Activated CD8-positive, alpha-beta memory T cell treated with anti-CD3 and anti-CD28 coated beads, Interleukin-2, amount 10 ng/mL, durations not matched to agents 7 days and 5 days (primary cell): Measurements from ENCODE around the gene YLPM1. TPM values are rescaled to one million over a fixed set of nuclear protein-coding genes. Genes with fewer than 3 reads are reported as not detected.

Experiments
- ATAC-seq: fragments of 150-1000 bp; cut with Tn5 transposase; one replicate; pipeline ENCODE4 v1.10.0; 2021; ENCODE audit warnings: moderate library complexity
- CTCF ChIA-PET: fragments of 350-600 bp; sonication (Branson Sonifier 250); formaldehyde crosslinking; loops from one replicate; lab custom pipeline; 2021; ENCODE audit warnings: antibody characterized with exemption; lab: Charles Lee
- DNase-seq: peaks from one replicate; pipeline ENCODE4 v3.0.0-alpha.2; 2020
- H3K27ac Mint-ChIP-seq: one replicate; pipeline ENCODE4 v1.8.0; 2021; ENCODE audit warnings: mild to moderate bottlenecking, mixed read lengths
- H3K27me3 Mint-ChIP-seq: one replicate; pipeline ENCODE4 v1.8.0; 2021; ENCODE audit warnings: mixed read lengths
- H3K36me3 Mint-ChIP-seq: one replicate; pipeline ENCODE4 v1.8.0; 2021; ENCODE audit warnings: mild to moderate bottlenecking, mixed read lengths
- H3K4me1 Mint-ChIP-seq: one replicate; pipeline ENCODE4 v1.8.0; 2021; ENCODE audit warnings: mixed read lengths
- H3K4me3 Mint-ChIP-seq: one replicate; pipeline ENCODE4 v1.8.0; 2021; ENCODE audit warnings: mild to moderate bottlenecking, moderate library complexity, mixed read lengths
- H3K9me3 Mint-ChIP-seq: one replicate; pipeline ENCODE4 v1.8.0; 2022; ENCODE audit warnings: low read depth, mixed read lengths
- total RNA-seq, 2 experiments: library from RNA; stranded (reverse); gene quantifications; one replicate each; pipeline ENCODE4 v1.2.3, GENCODE V29; 2021

Gene YLPM1
- total RNA-seq, 2 experiments from 2014 or later, result 57.9 to 64.1 TPM

DNA sequence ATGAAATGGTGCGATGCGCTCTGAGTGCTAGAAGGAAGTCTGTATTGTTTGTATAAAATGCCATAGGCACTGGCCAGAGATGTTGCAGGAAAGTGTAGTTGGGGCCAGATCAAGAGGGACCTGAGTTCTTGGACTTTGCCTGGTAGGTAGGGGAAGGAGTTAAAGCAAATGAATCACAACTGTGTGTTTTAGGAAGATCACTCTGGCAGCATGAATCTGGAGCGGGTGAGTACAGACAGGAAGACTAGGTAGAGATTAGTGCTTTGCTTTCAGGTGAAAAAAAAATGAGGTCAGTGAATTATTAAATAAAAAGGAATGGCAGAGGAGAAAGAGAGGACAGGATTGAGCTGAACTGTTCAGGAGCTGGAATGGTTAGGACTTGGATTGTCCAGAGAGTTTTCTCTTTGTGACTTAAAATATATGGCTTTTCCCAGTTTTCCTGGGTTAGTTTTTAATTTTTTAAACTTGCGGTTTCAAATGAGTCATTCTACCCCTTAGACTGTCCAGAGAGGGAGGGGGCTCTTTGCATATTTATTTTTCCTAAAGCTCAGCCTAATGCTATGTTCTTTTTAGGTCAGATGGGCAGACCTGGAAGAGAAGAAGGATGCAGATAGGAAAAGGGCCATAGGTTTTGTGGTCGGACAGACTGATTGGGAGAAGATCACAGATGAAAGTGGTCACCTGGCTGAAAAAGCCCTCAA is 71.7 kb downstream of the YLPM1 start:
- Mint-ChIP-seq H3K9me3 (no peaks in the 10 kb centered on the region), H3K27me3 (no peaks in the 10 kb centered on the region), H3K4me3 (no peak overlapping the region), H3K36me3 (peaks cover 19% of the 10 kb centered on the region), H3K27ac (no peak overlapping the region), H3K4me1 (peaks cover 42% of the 10 kb centered on the region)
- ATAC-seq (no peak), DNase-seq (no peak)
- CTCF ChIA-PET, result interaction anchor here (0.7 to 3.2 kb wide), 2 partner anchors 11 to 225 kb away, joined by 4 to 11 read pairs; no protein-coding TSS in a partner anchor

DNA sequence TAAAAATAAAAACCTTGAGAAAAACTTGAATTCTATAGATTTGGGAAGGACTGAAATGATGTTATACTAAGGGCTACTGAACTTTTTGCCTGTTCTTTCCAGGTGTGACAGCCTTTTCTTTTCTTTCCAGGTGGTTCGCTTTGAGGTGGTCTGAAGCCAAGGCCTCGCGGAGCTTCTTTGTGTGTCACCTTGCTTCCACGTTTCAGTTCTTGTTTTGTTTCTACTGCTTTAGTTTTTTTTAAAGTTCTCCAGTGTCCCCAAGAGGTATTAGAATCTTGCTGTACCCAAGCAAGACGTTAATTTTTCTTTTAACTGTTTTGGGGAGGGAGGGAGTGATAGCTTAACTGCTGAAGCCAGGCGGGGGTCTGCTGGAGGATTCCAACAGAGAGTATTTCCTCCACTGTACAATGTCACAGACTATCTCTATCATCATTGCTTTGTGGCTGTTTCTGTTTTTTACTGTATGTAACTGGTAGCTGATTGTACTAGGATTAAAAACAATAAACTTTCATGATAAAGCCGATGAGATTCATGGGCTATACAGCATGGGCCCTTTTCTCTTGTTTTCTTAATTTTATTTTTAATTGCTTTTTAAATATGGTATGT is 72.6 kb downstream of the YLPM1 start:
- ATAC-seq, result no peak
- Mint-ChIP-seq H3K4me1 (peaks cover 51% of the 10 kb centered on the region), H3K4me3 (no peak overlapping the region), H3K36me3 (peaks cover 16% of the 10 kb centered on the region), H3K27me3 (no peaks in the 10 kb centered on the region), H3K27ac (peak overlapping the region; percentile 44), H3K9me3 (no peaks in the 10 kb centered on the region)
- CTCF ChIA-PET, result interaction anchor here (1.3 to 8.4 kb wide), 5 partner anchors 25 to 226 kb away, joined by 3 to 85 read pairs (median 8); partner anchors contain the start of gene LTBP2
- DNase-seq, result no peak

DNA sequence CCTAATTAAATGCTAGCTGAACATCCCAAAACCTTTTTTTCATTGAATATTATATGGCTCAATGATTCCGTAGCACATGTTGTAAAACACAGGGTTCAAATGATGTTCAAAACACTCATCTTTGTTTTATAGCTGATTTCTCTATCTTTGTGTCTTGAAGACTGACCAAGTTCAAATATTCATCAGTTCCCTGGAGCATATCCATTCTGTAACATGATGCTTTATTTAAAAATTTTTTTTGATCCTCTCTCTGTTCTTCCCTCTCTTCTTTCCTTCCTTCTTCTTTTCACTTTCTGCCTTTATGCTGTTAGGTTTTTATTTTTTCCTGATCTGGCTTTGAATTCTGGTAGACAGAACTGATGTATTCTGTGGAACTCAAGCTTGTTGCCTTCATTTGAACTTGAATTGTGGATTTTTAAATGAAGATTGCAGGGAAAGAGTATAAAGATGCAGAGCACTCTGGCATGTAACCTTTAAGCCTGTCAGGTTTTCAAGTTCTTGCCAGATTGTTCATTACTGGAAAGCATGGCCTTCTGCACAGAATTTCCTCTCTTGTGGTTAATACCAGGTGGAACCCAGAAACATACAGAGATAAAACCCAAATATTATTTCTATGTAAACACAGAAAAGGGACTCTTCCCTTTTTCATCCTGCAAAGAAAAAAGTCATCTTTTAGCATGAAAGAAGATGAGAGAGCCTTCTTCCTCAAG is 73.3 kb downstream of the YLPM1 start:
- H3K27ac Mint-ChIP-seq, result peak overlapping the region; percentile 70
- peaks cover 57% of the 10 kb centered on the region for H3K4me1 Mint-ChIP-seq
- ATAC-seq (no peak), DNase-seq (no peak)
- peaks cover 17% of the 10 kb centered on the region for H3K36me3 Mint-ChIP-seq
- CTCF ChIA-PET, result interaction anchor here (1.3 to 8.4 kb wide), 6 partner anchors 24 to 227 kb away, joined by 3 to 85 read pairs (median 6); partner anchors contain the start of gene LTBP2
- no peaks in the 10 kb centered on the region for H3K9me3 Mint-ChIP-seq
- H3K27me3 Mint-ChIP-seq, result no peaks in the 10 kb centered on the region
- no peak overlapping the region for H3K4me3 Mint-ChIP-seq

DNA sequence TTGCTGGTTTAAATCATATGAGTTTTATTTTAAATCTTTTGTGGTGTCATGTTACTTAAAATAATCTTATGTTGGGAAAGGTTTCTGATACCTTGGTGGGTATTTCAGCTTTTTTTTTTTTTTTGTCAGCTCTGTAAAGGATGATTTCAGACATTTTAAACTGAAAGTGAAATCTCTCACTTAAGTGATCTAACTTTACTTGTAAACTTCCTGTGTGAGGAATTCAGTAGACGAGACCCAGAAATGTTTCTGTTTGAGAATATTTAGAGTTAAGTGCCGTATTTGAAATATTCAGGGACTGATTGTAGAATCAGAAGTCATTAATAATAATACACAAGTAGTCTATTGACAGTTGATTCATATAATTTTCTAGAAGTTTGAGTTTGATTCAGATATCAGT is 75.0 kb downstream of the YLPM1 start:
- H3K9me3 Mint-ChIP-seq, result no peaks in the 10 kb centered on the region
- DNase-seq (no peak), ATAC-seq (peak; percentile 48)
- peak overlapping the region; percentile 65 for H3K4me3 Mint-ChIP-seq
- peaks cover 68% of the 10 kb centered on the region for H3K4me1 Mint-ChIP-seq
- CTCF ChIA-PET, result interaction anchor here (0.9 to 8.4 kb wide), 6 partner anchors 15 to 229 kb away, joined by 3 to 85 read pairs (median 6); no protein-coding TSS in a partner anchor
- peaks cover 19% of the 10 kb centered on the region for H3K36me3 Mint-ChIP-seq
- peak overlapping the region; percentile 96 for H3K27ac Mint-ChIP-seq
- no peaks in the 10 kb centered on the region for H3K27me3 Mint-ChIP-seq

DNA sequence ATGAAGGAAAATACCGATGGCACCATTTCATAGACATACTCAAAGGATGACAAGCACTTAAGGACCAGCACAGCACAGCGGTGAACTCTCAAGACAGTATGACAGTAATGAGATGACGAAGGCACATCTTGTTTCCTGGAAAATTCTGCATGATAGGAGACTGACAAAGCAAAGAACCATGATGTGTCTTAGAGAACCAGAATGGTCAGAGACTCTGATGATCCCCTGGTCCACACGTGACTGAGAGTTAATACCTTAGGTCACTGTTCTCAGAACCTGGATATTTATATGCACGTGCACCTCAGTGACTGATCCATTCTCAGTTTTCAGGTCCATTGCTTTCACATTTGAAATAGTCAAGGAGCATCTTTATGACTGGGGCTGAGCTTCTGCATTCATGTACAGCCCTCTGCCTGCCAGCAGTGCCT is 77.5 kb downstream of the YLPM1 start:
- ATAC-seq, result peak; percentile 41
- no peak overlapping the region for H3K4me3 Mint-ChIP-seq
- no peaks in the 10 kb centered on the region for H3K9me3 Mint-ChIP-seq
- H3K4me1 Mint-ChIP-seq, result peaks cover 63% of the 10 kb centered on the region
- H3K36me3 Mint-ChIP-seq, result peaks cover 15% of the 10 kb centered on the region
- DNase-seq, result no peak
- no peaks in the 10 kb centered on the region for H3K27me3 Mint-ChIP-seq
- CTCF ChIA-PET, result interaction anchor here (0.6 to 8.4 kb wide), 3 partner anchors 20 to 66 kb away, joined by 3 to 85 read pairs (median 3); no protein-coding TSS in a partner anchor
- H3K27ac Mint-ChIP-seq, result peak overlapping the region; percentile 84

DNA sequence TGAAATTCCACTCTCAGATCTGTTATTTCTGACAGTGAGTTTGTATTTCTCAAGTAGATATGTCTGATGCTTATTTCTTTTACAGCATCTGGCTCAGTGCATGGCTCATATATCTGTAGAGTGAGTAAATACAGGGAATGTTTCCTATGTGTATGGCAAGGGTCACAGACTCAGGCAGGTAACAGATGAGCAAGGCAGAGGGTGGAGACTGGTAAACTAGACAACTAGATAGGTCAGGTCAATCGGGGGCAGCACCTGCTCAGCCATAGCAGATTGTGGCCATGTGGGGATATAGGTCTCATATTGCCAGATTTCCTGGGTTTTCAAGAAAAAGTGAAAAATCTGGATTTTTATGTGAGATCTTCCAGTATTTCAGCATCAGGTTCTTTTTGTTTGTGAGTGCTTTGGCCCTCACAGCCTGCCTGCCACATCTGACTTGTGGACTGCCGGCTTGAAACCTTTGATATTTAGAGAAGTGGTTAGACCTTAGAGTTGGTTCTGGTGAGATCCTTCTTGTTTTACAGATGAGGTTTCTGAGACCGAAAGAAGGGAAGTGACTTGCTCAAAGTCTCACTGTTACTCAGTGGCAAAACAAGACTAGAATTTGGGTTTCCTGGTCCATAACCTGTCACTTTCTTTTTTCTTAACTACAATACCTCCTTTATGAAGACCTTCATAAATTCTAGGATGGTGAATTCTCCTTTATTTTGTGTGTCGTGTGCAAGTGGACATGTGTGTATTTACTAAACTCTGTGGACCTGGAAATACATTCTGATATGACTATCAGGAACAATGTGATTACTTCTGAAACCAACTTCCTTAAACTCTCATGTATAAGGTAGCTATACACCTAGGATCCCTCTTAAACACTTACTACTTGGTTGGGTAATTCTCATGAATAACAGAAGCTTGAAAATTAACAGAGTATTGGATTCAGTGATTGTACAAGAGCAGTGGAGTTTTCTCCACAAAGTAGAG is 78.4 kb downstream of the YLPM1 start:
- H3K9me3 Mint-ChIP-seq, result no peaks in the 10 kb centered on the region
- peak; percentile 67 for DNase-seq
- H3K4me3 Mint-ChIP-seq, result peak overlapping the region; percentile 27
- peak overlapping the region; percentile 84 for H3K27ac Mint-ChIP-seq
- peak; percentile 79 for ATAC-seq
- H3K4me1 Mint-ChIP-seq, result peaks cover 56% of the 10 kb centered on the region
- H3K27me3 Mint-ChIP-seq, result no peaks in the 10 kb centered on the region
- peaks cover 13% of the 10 kb centered on the region for H3K36me3 Mint-ChIP-seq
- CTCF ChIA-PET, result interaction anchor here (0.6 to 8.4 kb wide), 5 partner anchors 19 to 233 kb away, joined by 3 to 85 read pairs (median 4); no protein-coding TSS in a partner anchor

DNA sequence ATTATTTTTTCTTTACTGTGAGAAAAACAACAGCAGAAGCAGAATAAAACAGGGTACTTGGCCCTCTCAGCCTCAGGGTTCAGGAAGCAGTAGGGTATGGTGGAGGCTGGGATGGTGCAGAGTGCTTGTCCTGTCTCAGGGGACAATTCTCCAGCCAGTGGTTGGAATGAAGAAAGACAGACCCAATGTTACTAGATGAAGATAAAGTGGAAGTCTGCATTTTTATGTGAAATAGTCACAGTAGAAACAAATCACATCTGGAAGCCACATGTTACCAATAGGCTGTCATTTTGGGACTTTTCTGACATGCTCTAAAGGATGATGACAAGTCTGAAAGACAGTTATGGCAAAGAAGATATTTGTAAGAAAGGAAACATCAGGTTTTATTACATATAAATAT is 80.5 kb downstream of the YLPM1 start:
- Mint-ChIP-seq H3K9me3 (no peaks in the 10 kb centered on the region), H3K4me1 (peaks cover 34% of the 10 kb centered on the region), H3K36me3 (peaks cover 13% of the 10 kb centered on the region), H3K27me3 (no peaks in the 10 kb centered on the region), H3K4me3 (no peak overlapping the region), H3K27ac (no peak overlapping the region)
- DNase-seq (no peak), ATAC-seq (no peak)
- CTCF ChIA-PET, result interaction anchor here (1.1 to 8.4 kb wide), 4 partner anchors 12 to 235 kb away, joined by 3 to 85 read pairs (median 6); no protein-coding TSS in a partner anchor

DNA sequence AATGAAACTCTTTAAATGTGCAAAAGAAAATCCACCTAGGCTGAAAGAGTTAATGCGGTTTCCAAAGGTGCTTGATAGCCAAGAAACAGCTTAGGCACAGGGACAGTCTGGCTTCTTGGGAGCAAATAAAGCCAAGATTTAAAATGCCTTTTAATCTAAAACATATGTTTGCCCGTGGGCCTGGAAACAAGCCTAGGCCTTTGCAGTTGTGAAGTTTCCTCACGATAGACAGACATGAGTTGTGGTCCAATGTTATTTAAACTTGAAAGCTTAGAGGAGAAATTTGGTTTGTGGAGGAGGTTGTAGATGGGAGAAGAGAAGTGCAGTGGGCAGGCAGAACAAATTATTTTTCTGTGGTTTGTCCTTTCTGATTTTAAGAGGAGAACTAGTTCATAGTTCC is 83.1 kb downstream of the YLPM1 start:
- Mint-ChIP-seq H3K4me3 (no peak overlapping the region), H3K9me3 (no peaks in the 10 kb centered on the region), H3K27me3 (no peaks in the 10 kb centered on the region), H3K36me3 (peaks cover 5% of the 10 kb centered on the region), H3K27ac (no peak overlapping the region), H3K4me1 (peaks cover 14% of the 10 kb centered on the region)
- no peak for ATAC-seq
- CTCF ChIA-PET, result interaction anchor here (0.9 to 1.8 kb wide), 5 partner anchors 9 to 242 kb away, joined by 3 to 10 read pairs (median 5); no protein-coding TSS in a partner anchor
- DNase-seq, result no peak

DNA sequence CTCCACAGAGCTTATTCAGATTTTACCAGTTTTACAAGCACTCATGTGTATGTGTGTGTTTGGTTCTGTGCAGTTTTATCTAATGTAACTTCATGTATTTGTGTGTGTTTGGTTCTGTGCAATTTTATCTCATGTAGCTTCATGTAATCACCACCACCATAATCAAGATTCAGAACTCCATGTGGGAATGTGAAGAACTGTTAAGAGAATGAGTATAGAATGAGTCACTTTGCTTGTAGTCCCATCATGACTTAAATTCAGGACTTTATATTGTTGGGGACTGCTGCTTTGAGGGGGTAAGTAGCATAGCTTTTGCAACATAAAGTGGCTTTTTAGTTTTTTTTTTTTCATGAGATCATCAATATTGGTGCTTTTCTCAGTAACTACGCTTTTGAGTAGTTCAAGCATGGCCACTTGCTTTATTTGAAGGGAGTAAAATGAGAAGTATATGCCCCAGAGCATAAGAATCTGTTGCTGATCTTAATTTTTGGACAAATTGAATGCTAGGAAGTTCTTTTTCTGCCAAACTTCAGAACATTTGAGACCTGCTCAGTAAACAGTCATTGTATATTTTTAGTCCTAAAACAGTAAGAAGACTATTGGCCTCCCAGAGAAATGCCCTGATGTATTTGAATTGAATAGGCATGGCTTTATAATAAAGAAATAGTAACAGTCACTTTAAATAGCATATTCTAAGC is 84.0 kb downstream of the YLPM1 start:
- H3K4me3 Mint-ChIP-seq, result no peak overlapping the region
- DNase-seq (no peak), ATAC-seq (no peak)
- H3K27me3 Mint-ChIP-seq, result no peaks in the 10 kb centered on the region
- H3K4me1 Mint-ChIP-seq, result peaks cover 5% of the 10 kb centered on the region
- CTCF ChIA-PET, result interaction anchor here (1.5 to 3.7 kb wide), 5 partner anchors 13 to 241 kb away, joined by 4 to 21 read pairs (median 5); no protein-coding TSS in a partner anchor
- peaks cover 4% of the 10 kb centered on the region for H3K36me3 Mint-ChIP-seq
- no peak overlapping the region for H3K27ac Mint-ChIP-seq
- H3K9me3 Mint-ChIP-seq, result no peaks in the 10 kb centered on the region

DNA sequence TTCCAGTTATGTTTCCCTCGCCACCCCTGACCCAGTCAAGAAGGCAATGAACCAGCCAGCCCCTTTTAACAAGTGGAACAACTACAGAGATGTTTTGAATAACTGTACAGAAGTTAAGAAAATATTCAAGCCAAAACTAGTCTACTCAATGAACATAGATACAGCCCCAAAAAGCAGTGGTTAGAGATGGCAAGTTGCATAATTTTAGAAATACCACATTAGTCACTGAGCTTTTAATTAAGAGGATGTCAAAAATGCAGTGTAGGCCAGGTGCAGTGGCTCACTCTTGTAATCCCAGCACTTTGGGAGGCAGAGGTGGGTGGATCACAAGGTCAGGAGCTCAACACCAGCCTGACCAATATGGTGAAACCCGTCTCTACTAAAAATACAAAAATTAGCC is 85.7 kb downstream of the YLPM1 start:
- no peak overlapping the region for H3K4me3 Mint-ChIP-seq

DNA sequence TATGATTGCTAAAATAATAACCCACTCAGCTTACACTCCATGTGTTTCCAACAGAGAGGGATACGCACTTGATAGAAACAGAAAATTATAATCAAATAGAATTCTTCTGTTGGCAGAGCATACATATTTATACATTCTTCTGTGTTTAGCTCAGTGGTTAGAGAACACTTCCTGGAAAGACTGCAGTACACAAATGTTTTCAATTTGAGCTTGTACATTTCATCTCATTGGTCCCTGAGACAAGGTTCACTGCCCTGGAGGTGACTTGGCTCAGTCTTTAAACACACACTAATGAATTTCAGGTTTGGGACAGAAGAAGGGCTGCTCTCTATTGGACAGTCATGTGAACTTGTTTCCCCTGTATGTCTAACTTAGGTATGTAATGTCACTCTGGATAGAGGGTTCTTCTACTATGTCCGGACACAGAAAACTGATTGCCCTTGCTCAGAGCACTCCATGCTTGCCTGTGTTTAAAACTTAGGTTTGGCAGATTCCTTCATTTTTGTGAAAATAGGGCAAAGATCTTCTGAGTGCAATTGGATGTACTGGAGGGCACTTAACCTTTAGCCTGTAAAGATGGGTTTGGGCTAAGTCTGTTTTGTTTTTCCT is 89.9 kb downstream of the YLPM1 start:
- no peaks in the 10 kb centered on the region for H3K36me3 Mint-ChIP-seq
- ATAC-seq (peak; percentile 42), DNase-seq (no peak)
- CTCF ChIA-PET, result interaction anchor here (1.0 to 20.2 kb wide), 8 partner anchors 8 to 244 kb away, joined by 3 to 680 read pairs (median 8); partner anchors contain the start of genes DLST, PROX2 and YLPM1
- no peaks in the 10 kb centered on the region for H3K27me3 Mint-ChIP-seq
- no peak overlapping the region for H3K27ac Mint-ChIP-seq
- H3K4me3 Mint-ChIP-seq, result no peak overlapping the region
- peaks cover 13% of the 10 kb centered on the region for H3K4me1 Mint-ChIP-seq
- H3K9me3 Mint-ChIP-seq, result no peaks in the 10 kb centered on the region

More for the DNA sequence above, 85.7 kb downstream of the YLPM1 start:
- DNase-seq (no peak), ATAC-seq (no peak)
- Mint-ChIP-seq H3K36me3 (no peaks in the 10 kb centered on the region), H3K4me1 (peaks cover 13% of the 10 kb centered on the region), H3K9me3 (no peaks in the 10 kb centered on the region), H3K27ac (no peak overlapping the region), H3K27me3 (no peaks in the 10 kb centered on the region)
- CTCF ChIA-PET, result interaction anchor here (0.7 to 3.7 kb wide), 6 partner anchors 9 to 240 kb away, joined by 3 to 21 read pairs (median 4); no protein-coding TSS in a partner anchor
